HCT116 (cell line): ENCODE measurements around the gene SGSM2. TPM values are rescaled to one million over a fixed set of nuclear protein-coding genes. Genes with fewer than 3 reads are reported as not detected.

ENCODE experiments used
- ATAC-seq: fragments of 200-7000 bp; cut with Tn5 transposase; 2 replicates; pipeline ENCODE4 v1.9.1; 2020; ENCODE audit warnings: mild to moderate bottlenecking, moderate library complexity
- BruUV-seq: library from RNA; stranded (reverse); fragments of 400-500 nt; replicated peaks from 2 replicates; lab custom pipeline; 2021; lab: Mats Ljungman, UMichigan
- CTCF ChIA-PET: fragments of 300-600 bp; sonication (Branson Sonifier 250); formaldehyde crosslinking; loops from one replicate; lab custom pipeline; 2021; ENCODE audit warnings: antibody characterized with exemption; lab: Charles Lee
- POLR2A ChIA-PET: fragments of 300-600, 350-600 bp; sonication (Branson Sonifier 250); formaldehyde crosslinking; loops from one replicate; lab custom pipeline; 2021; ENCODE audit warnings: antibody characterized with exemption; lab: Charles Lee
- RAD21 ChIA-PET, 2 experiments: fragments of 300-600 bp; sonication (Branson Sonifier 250); formaldehyde crosslinking; loops; one replicate each; lab custom pipeline; 2023; ENCODE audit warnings: low total read pairs in 2 of 2; ENCODE audit not compliant: uncharacterized antibody in 2 of 2, unreplicated experiment in 2 of 2, low non-redundant PET in 1 of 2; lab: Charles Lee
- DNase-seq: peaks from one replicate; pipeline ENCODE4 v3.0.0-alpha.2; 2010; ENCODE audit warnings: low read depth, low spot score
- H2AFZ ChIP-seq: fragments of 200-600 bp; shearing (Covaris generic), sonication (generic); 2 replicates; pipeline ENCODE4 v1.6.1; 2017; ENCODE audit warnings: low read depth, mixed run types, mixed read lengths, antibody characterized with exemption, low read length; ENCODE audit not compliant: poor library complexity, severe bottlenecking
- H3K27ac ChIP-seq: 2 replicates; pipeline ENCODE4 v1.5.1; 2012; ENCODE audit warnings: low read depth, low read length
- H3K27me3 ChIP-seq: fragments of 200-600 bp; sonication (generic); 2 replicates; pipeline ENCODE4 v1.6.1; 2016; ENCODE audit warnings: mixed run types, low read length, mixed read lengths; ENCODE audit not compliant: insufficient read depth
- H3K36me3 ChIP-seq, 2 experiments: fragments of 200-500 bp in 1 of 2; fragments of 200-600 bp in 1 of 2; sonication (Bioruptor generic) in 1 of 2; sonication (generic) in 1 of 2; 2 replicates each; pipeline versions ENCODE4 v1.5.1 to v1.6.1; 2014 to 2016; ENCODE audit warnings: low read length in 2 of 2, inconsistent platforms in 1 of 2, mixed read lengths in 1 of 2, mixed run types in 1 of 2; ENCODE audit not compliant: insufficient read depth in 2 of 2, control insufficient read depth in 1 of 2
- H3K4me1 ChIP-seq, 2 experiments: fragments of 200-600 bp in 1 of 2; sonication (generic) in 1 of 2; 2 replicates each; pipeline versions ENCODE4 v1.5.1 to v1.6.1; 2012 to 2017; ENCODE audit warnings: low read length in 2 of 2, inconsistent platforms in 1 of 2, mild to moderate bottlenecking in 1 of 2, mixed read lengths in 1 of 2, mixed run types in 1 of 2, moderate library complexity in 1 of 2; ENCODE audit not compliant: insufficient read depth in 2 of 2, control insufficient read depth in 1 of 2
- H3K4me2 ChIP-seq: fragments of 200-600 bp; sonication (generic); 2 replicates; pipeline ENCODE4 v1.6.1; 2017; ENCODE audit warnings: mixed run types, low read length, mixed read lengths
- H3K4me3 ChIP-seq, 2 experiments: fragments of 200-600 bp in 1 of 2; sonication (generic) in 1 of 2; replicated peaks in 1 of 2; 2 replicates each; pipeline ENCODE4 v1.5.1; 2011 to 2016; ENCODE audit warnings: low read length in 2 of 2, control low read depth in 1 of 2, low read depth in 1 of 2, mild to moderate bottlenecking in 1 of 2, mixed read lengths in 1 of 2, mixed run types in 1 of 2
- H3K79me2 ChIP-seq: fragments of 200-600 bp; sonication (generic); 2 replicates; pipeline ENCODE4 v1.6.1; 2017; ENCODE audit warnings: mild to moderate bottlenecking, mixed run types, low read length, moderate library complexity, mixed read lengths; ENCODE audit not compliant: insufficient read depth
- H3K9ac ChIP-seq: fragments of 200-600 bp; sonication (generic); 2 replicates; pipeline ENCODE4 v1.6.1; 2016; ENCODE audit warnings: low read length, mixed read lengths
- H3K9me2 ChIP-seq: fragments of 200-600 bp; sonication (generic), shearing (Covaris generic); 2 replicates; pipeline ENCODE4 v1.6.1; 2017; ENCODE audit warnings: mixed run types, mild to moderate bottlenecking, moderate library complexity; ENCODE audit not compliant: insufficient read depth
- H3K9me3 ChIP-seq, 2 experiments: fragments of 200-500 bp in 1 of 2; fragments of 200-600 bp in 1 of 2; sonication (Bioruptor generic) in 1 of 2; sonication (generic) in 1 of 2; 2 replicates each; pipeline ENCODE4 v1.6.1; 2014 to 2017; ENCODE audit warnings: low read length in 2 of 2, mixed read lengths in 2 of 2, inconsistent platforms in 1 of 2, low read depth in 1 of 2, mild to moderate bottlenecking in 1 of 2, mixed run types in 1 of 2, moderate library complexity in 1 of 2; ENCODE audit not compliant: control insufficient read depth in 1 of 2, insufficient read depth in 1 of 2
- H4K20me1 ChIP-seq: fragments of 200-600 bp; sonication (generic), shearing (Covaris generic); 2 replicates; pipeline ENCODE4 v1.6.1; 2017; ENCODE audit warnings: mixed run types, mild to moderate bottlenecking, moderate library complexity; ENCODE audit not compliant: insufficient read depth
- EGR1 ChIP-seq: IDR thresholded peaks from 2 replicates; pipeline ENCODE4 v1.6.1; 2012; ENCODE audit warnings: low read depth
- FOSL1 ChIP-seq: IDR thresholded peaks from 2 replicates; pipeline ENCODE4 v1.6.1; 2012; ENCODE audit warnings: low read depth
- RAD21 ChIP-seq: IDR thresholded peaks from 2 replicates; pipeline ENCODE4 v1.6.1; 2012; ENCODE audit warnings: low read depth, mild to moderate bottlenecking
- REST ChIP-seq: IDR thresholded peaks from 2 replicates; pipeline ENCODE4 v1.6.1; 2012; ENCODE audit warnings: low read depth
- SIN3A ChIP-seq: IDR thresholded peaks from 2 replicates; pipeline ENCODE4 v1.6.1; 2012; ENCODE audit warnings: low read depth
- SRF ChIP-seq: IDR thresholded peaks from 2 replicates; pipeline ENCODE4 v1.6.1; 2012; ENCODE audit warnings: low read depth
- intact Hi-C: fragments of 100-400 bp; cut with micrococcal nuclease; formaldehyde crosslinking; loops from 2 replicates; pipeline ENCODE4 v1.10.0; 2022
- total RNA-seq: library from RNA; stranded (reverse); gene quantifications from one replicate; pipeline ENCODE4 v1.2.1, GENCODE V29; 2021; ENCODE audit not compliant: unreplicated experiment

SGSM2 gene
- total RNA-seq, 1 experiment from 2014 or later: 68.1 TPM

GRCh38 chr17:2377659-2378058, 40.4 kb downstream of the SGSM2 start:
- Histone ChIP-seq H3K4me3 (no peak overlapping the region), H3K79me2 (no peaks in the 10 kb centered on the region), H3K27ac (no peak overlapping the region), H3K27me3 (no peaks in the 10 kb centered on the region), H3K9ac (no peak overlapping the region), H2AFZ (no peak overlapping the region), H3K4me1 (peaks cover 0 to 3% of the 10 kb centered on the region in 2 experiments; a peak in 1 of 4 replicates), H3K9me2 (no peaks in the 10 kb centered on the region), H3K4me2 (no peak overlapping the region), H3K36me3 (peaks cover 3 to 4% of the 10 kb centered on the region in 2 experiments; a peak in 3 of 4 replicates), H3K9me3 (no peaks in the 10 kb centered on the region), H4K20me1 (no peaks in the 10 kb centered on the region)
- intact Hi-C loops: no loop called here
- CTCF ChIA-PET: no interaction called here
- POLR2A ChIA-PET: no interaction called here
- no peak for TF ChIP-seq EGR1
- TF ChIP-seq SRF: no peak
- no peak for TF ChIP-seq SIN3A
- TF ChIP-seq FOSL1: no peak
- TF ChIP-seq REST: no peak
- DNase-seq (no peak), ATAC-seq (no peak)
- RAD21 ChIA-PET: no interaction called here
- no TSS peak for BruUV-seq

DNA sequence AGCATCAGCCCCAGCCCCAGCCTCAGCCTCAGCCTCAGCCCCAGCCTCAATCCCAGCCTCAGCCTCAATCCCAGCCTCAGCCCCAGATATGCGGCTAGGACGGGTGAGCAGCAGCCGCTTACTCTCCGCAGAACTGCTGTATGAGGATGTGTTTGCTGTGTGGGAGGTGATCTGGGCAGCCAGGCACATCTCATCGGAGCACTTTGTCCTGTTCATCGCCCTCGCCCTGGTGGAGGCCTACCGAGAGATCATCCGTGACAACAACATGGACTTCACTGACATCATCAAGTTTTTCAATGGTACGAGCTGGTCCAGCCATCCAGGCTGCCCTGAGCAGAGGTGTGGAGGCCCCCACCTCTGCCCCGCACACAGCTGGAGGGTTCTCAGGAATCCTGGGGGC, 41.6 kb downstream of the SGSM2 start:
- no peaks in the 10 kb centered on the region for H3K79me2 ChIP-seq
- RAD21 ChIA-PET: no interaction called here
- POLR2A ChIA-PET: no interaction called here
- H3K9me3 ChIP-seq: no peaks in the 10 kb centered on the region
- H3K4me1 ChIP-seq: peaks cover 0 to 8% of the 10 kb centered on the region in 2 experiments; a peak in 1 of 4 replicates
- H3K27ac ChIP-seq: no peak overlapping the region
- no peaks in the 10 kb centered on the region for H3K27me3 ChIP-seq
- no peak for TF ChIP-seq RAD21
- TF ChIP-seq, all 23 proteins: peak for 0
- peaks cover 3 to 4% of the 10 kb centered on the region in 2 experiments; a peak in 3 of 4 replicates for H3K36me3 ChIP-seq
- no peak overlapping the region for H3K9ac ChIP-seq
- H4K20me1 ChIP-seq: no peaks in the 10 kb centered on the region
- H3K4me3 ChIP-seq: no peak overlapping the region
- ATAC-seq: no peak
- CTCF ChIA-PET: interaction anchor here (1.0 kb wide), 1 partner anchor 37 kb away, joined by 3 read pairs; no protein-coding TSS in a partner anchor
- no peak overlapping the region for H2AFZ ChIP-seq
- no TSS peak for BruUV-seq
- DNase-seq: no peak
- H3K9me2 ChIP-seq: no peaks in the 10 kb centered on the region
- intact Hi-C loops: no loop called here
- H3K4me2 ChIP-seq: no peak overlapping the region
